PFSK-1 (cell line): ENCODE data around the gene PLEKHA6.

Experiments
- FOXP2 ChIP-seq: optimal IDR thresholded peaks from 2 replicates; pipeline ENCODE3; 2011; ENCODE audit warnings: borderline replicate concordance, control low read depth, inconsistent platforms; ENCODE audit not compliant: insufficient read depth; ENCODE audit errors: extremely low read length, extremely low read depth
- POLR2AphosphoS5 ChIP-seq: IDR thresholded peaks from 2 replicates; pipeline ENCODE4 v1.6.1; 2012; ENCODE audit warnings: low read depth, mild to moderate bottlenecking, control low read depth, low read length, moderate library complexity
- SIN3A ChIP-seq: IDR thresholded peaks from 2 replicates; pipeline ENCODE4 v1.6.1; 2012; ENCODE audit warnings: mild to moderate bottlenecking, low read length, moderate library complexity, borderline replicate concordance; ENCODE audit not compliant: insufficient read depth
- TAF1 ChIP-seq: IDR thresholded peaks from 2 replicates; pipeline ENCODE4 v1.6.1; 2012; ENCODE audit warnings: low read length, control low read depth, borderline replicate concordance; ENCODE audit not compliant: insufficient read depth
- TF ChIP-seq, protein P1 (sequence below), 2 experiments: IDR thresholded peaks; 2 replicates each; pipeline versions ENCODE4 v1.6.1 to v1.8.0; 2011 to 2012; ENCODE audit warnings: low read depth in 2 of 2, low read length in 2 of 2, control low read depth in 1 of 2, inconsistent platforms in 1 of 2, mild to moderate bottlenecking in 1 of 2, moderate library complexity in 1 of 2; ENCODE audit not compliant: insufficient read depth in 1 of 2

Gene PLEKHA6

DNA sequence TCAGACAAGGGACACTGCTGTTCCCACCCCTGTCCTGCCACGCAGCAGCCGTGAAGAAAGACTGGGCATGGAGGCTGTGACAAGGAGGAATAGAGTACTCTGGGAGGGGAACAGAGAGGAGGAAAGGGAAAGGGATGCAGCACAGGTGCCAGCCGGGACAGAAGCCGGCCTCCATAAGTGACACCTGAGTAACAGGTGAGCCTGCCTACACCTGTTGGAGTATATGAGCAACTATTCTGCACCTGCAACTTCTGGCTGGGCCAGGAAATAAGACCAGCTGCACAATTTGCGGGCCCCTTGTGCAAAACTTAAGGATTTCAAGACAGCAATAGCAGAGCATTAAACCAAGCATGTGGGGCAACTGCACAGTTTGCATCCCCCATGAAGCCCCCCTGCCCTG, 73.4 kb downstream of the PLEKHA6 start:
- TF ChIP-seq TAF1 = no peak
- no peak for TF ChIP-seq FOXP2
- TF ChIP-seq, protein P1, sequence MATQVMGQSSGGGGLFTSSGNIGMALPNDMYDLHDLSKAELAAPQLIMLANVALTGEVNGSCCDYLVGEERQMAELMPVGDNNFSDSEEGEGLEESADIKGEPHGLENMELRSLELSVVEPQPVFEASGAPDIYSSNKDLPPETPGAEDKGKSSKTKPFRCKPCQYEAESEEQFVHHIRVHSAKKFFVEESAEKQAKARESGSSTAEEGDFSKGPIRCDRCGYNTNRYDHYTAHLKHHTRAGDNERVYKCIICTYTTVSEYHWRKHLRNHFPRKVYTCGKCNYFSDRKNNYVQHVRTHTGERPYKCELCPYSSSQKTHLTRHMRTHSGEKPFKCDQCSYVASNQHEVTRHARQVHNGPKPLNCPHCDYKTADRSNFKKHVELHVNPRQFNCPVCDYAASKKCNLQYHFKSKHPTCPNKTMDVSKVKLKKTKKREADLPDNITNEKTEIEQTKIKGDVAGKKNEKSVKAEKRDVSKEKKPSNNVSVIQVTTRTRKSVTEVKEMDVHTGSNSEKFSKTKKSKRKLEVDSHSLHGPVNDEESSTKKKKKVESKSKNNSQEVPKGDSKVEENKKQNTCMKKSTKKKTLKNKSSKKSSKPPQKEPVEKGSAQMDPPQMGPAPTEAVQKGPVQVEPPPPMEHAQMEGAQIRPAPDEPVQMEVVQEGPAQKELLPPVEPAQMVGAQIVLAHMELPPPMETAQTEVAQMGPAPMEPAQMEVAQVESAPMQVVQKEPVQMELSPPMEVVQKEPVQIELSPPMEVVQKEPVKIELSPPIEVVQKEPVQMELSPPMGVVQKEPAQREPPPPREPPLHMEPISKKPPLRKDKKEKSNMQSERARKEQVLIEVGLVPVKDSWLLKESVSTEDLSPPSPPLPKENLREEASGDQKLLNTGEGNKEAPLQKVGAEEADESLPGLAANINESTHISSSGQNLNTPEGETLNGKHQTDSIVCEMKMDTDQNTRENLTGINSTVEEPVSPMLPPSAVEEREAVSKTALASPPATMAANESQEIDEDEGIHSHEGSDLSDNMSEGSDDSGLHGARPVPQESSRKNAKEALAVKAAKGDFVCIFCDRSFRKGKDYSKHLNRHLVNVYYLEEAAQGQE (IDR thresholded peaks at IDR 0.05; ENCODE audit: insufficient read depth in 1 of 2, low read depth in 2 of 2, low read length in 2 of 2) = no peak
- TF ChIP-seq SIN3A = no peak
- no peak for TF ChIP-seq POLR2AphosphoS5

DNA sequence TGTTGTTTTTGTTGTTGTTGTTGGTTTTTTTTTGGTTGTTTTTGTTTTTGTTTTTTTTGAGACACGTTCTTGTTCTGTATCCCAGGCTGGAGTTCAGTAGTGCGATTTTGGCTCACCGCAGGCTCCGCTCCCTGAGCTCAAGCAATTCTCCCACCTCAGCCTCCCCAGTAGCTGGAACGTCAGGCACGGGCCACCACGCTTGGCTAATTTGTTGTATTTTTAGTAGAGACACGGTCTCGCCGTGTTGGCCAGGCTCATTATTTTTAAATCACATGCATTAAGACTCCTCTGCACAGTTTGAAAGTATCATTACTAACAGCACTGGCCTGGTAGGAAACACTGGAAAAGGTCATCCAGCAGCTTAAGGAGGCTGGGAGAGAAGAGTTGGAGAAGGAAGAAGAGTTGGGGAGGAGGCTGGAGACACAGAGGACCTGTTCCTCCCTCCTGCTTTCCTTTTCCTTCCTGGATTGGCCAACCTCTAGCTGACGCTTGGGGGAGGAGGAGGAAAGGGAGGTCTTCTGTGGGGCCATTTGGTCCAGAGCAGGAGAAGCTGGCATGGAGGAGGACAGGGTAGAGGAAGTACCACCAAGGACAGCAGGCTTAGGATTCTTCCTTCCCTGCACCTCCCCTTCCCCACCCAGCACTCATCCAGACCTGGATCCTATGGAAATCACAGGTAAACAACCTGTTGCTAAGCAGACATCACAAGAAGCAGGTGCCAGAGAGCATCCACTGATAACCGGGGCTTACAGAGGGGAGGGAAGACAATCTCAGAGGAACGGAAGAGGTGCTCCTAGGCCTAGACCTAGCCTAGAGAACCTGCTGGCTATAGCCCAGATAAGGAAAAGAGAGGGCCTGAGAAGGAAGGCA, 74.1 kb downstream of the PLEKHA6 start:
- TF ChIP-seq POLR2AphosphoS5 = no peak
- TF ChIP-seq SIN3A = no peak
- TF ChIP-seq, protein P1 (IDR thresholded peaks at IDR 0.05; ENCODE audit: insufficient read depth in 1 of 2, low read depth in 2 of 2, low read length in 2 of 2) = no peak
- no peak for TF ChIP-seq FOXP2
- TF ChIP-seq TAF1 = no peak

DNA sequence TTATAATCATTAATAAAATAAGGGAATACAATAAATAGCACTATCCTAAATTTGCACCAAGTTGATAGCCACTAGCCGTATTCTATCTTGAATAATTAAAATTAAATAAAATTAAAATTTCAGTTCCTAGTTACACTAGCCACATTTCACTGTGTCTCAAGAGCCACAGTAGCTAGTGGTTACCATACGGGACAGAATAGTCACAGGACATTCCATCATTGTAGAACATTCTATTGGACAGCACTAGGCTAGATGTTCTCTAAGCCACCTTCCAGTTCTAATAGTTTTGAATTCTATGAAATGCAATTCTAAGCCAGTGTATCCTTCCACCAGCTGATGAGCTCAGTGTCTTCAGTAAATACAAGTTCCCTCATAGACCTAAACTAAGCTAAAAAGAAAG, 74.8 kb downstream of the PLEKHA6 start:
- TF ChIP-seq POLR2AphosphoS5 = no peak
- TF ChIP-seq FOXP2 = no peak
- TF ChIP-seq TAF1 = no peak
- no peak for TF ChIP-seq SIN3A
- TF ChIP-seq, protein P1 (IDR thresholded peaks at IDR 0.05; ENCODE audit: insufficient read depth in 1 of 2, low read depth in 2 of 2, low read length in 2 of 2) = no peak

DNA sequence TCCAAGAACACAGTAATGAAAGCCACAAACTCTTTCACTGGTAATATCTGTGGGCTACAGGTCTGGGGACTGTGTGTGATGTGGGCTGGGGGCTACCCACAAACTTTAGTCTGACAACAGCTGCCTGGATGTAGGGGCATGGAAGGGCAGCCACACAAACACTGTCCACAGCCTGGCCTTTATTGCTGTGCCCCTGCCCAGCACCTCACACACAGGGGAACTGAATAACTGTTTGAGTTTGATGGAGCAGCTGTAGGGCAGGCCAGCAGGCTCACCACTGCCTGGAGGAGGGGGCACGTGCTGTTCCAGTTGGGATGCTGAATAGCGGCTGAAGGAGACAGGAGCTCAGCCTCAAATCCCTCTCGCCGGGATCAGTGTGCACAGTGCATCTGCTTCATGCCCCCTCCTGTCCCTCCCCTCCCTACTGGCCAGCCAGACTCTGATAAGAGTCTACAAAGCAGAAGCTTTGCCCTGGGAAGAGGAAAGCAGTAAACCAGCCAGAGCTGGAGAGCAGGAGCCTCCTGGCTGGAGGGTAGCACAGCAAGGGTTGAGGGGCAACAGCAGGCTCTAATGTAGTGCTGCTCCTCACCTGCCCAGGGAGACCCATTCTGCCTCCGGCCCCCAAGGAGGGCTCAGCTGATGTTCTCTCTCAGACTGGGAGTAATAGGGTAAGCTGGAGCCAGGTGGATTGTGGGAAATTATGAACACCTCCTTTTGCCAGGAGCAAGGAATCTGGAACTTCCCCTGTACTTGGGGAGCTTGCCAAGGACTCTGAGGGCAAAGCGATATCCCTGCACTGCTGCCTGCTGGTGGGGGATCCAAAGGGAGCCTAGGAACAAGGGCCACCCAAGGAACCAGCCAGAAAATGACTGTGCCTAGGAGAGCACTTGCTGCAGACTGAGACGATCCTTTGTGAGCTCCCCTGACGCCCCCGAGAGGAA, 75.7 kb downstream of the PLEKHA6 start:
- TF ChIP-seq SIN3A (no peak), TAF1 (no peak), POLR2AphosphoS5 (no peak), FOXP2 (no peak)
- TF ChIP-seq, protein P1 (IDR thresholded peaks at IDR 0.05; ENCODE audit: insufficient read depth in 1 of 2, low read depth in 2 of 2, low read length in 2 of 2) = no peak
